IMR-90 (cell line): ENCODE data around the gene TSPEAR. TPM values are rescaled to one million over a fixed set of nuclear protein-coding genes. Genes with fewer than 3 reads are reported as not detected.

ENCODE experiments used
- ATAC-seq: fragments of 200-7000 bp; cut with Tn5 transposase; 2 replicates; pipeline ENCODE4 v1.9.1; 2020; ENCODE audit warnings: low read depth, mild to moderate bottlenecking, moderate library complexity
- BruUV-seq: library from RNA; stranded (reverse); fragments of 400-500 nt; replicated peaks from 2 replicates; lab custom pipeline; 2021; lab: Mats Ljungman, UMichigan
- CTCF ChIA-PET: fragments of 300-600 bp; formaldehyde crosslinking; extraction: SDS; loops from one replicate; lab custom pipeline; 2021; ENCODE audit warnings: antibody characterized with exemption; lab: Yijun Ruan, JAX
- POLR2A ChIA-PET: fragments of 300-600 bp; sonication (Branson Sonifier 250); formaldehyde crosslinking; loops from one replicate; lab custom pipeline; 2022; ENCODE audit warnings: antibody characterized with exemption; ENCODE audit not compliant: unreplicated experiment; lab: Charles Lee
- DNase-seq: peaks from one replicate; pipeline ENCODE4 v3.0.0; 2013
- H2AFZ ChIP-seq: replicated peaks from 2 replicates; pipeline ENCODE3; 2013; ENCODE audit warnings: low read length, mild to moderate bottlenecking; ENCODE audit not compliant: poor library complexity
- H2AK5ac ChIP-seq: 2 replicates; pipeline ENCODE4 v1.6.1; 2013; ENCODE audit warnings: low read depth, low read length, inconsistent platforms
- H2AK9ac ChIP-seq: replicated peaks from 2 replicates; pipeline ENCODE3; 2013; ENCODE audit warnings: mild to moderate bottlenecking, low read depth, low read length, moderate library complexity; ENCODE audit not compliant: poor library complexity
- H2BK120ac ChIP-seq: 2 replicates; pipeline ENCODE4 v1.6.1; 2013; ENCODE audit warnings: low read depth, low read length, inconsistent platforms
- H2BK15ac ChIP-seq: 3 replicates; pipeline ENCODE4 v1.6.1; 2013; ENCODE audit warnings: low read depth, low read length, inconsistent platforms
- H2BK20ac ChIP-seq: 2 replicates; pipeline ENCODE4 v1.6.1; 2013; ENCODE audit warnings: low read depth, mild to moderate bottlenecking, inconsistent platforms, low read length, moderate library complexity
- H2BK5ac ChIP-seq: 2 replicates; pipeline ENCODE4 v1.6.1; 2013; ENCODE audit warnings: mild to moderate bottlenecking, low read depth, low read length, inconsistent platforms; ENCODE audit not compliant: poor library complexity, severe bottlenecking
- H3K14ac ChIP-seq: replicated peaks from 2 replicates; pipeline ENCODE4 v1.6.1; 2013; ENCODE audit warnings: low read depth, low read length, inconsistent platforms
- H3K18ac ChIP-seq: 2 replicates; pipeline ENCODE4 v1.6.1; 2013; ENCODE audit warnings: low read depth, low read length, control low read depth
- H3K23ac ChIP-seq: 2 replicates; pipeline ENCODE4 v1.6.1; 2013; ENCODE audit warnings: low read depth, low read length, inconsistent platforms
- H3K27ac ChIP-seq: 2 replicates; pipeline ENCODE4 v1.5.1; 2013; ENCODE audit warnings: mild to moderate bottlenecking, control low read depth, low read length; ENCODE audit not compliant: insufficient read depth
- H3K27me3 ChIP-seq: 2 replicates; pipeline ENCODE4 v1.6.1; 2013; ENCODE audit warnings: low read length; ENCODE audit not compliant: control insufficient read depth, insufficient read depth
- H3K36me3 ChIP-seq: 2 replicates; pipeline ENCODE4 v1.6.1; 2013; ENCODE audit warnings: low read length, mixed read lengths; ENCODE audit not compliant: control insufficient read depth, insufficient read depth
- H3K4ac ChIP-seq: 2 replicates; pipeline ENCODE4 v1.6.1; 2013; ENCODE audit warnings: low read depth, low read length, inconsistent platforms
- H3K4me1 ChIP-seq: 2 replicates; pipeline ENCODE4 v1.6.1; 2013; ENCODE audit warnings: low read length, mixed read lengths; ENCODE audit not compliant: control insufficient read depth, insufficient read depth
- H3K4me2 ChIP-seq: 2 replicates; pipeline ENCODE4 v1.6.1; 2013; ENCODE audit warnings: low read depth, mild to moderate bottlenecking, control low read depth, low read length, moderate library complexity
- H3K4me3 ChIP-seq: 2 replicates; pipeline ENCODE4 v1.5.1; 2013; ENCODE audit warnings: low read depth, mild to moderate bottlenecking, control low read depth, low read length, moderate library complexity; ENCODE audit not compliant: insufficient read depth
- H3K56ac ChIP-seq: 2 replicates; pipeline ENCODE4 v1.6.1; 2013; ENCODE audit warnings: low read length, inconsistent platforms; ENCODE audit not compliant: insufficient read depth; ENCODE audit errors: extremely low read depth
- H3K79me1 ChIP-seq, 2 experiments: 2 replicates each; pipeline ENCODE4 v1.6.1; 2013; ENCODE audit warnings: low read length in 2 of 2, inconsistent platforms in 1 of 2, low read depth in 1 of 2
- H3K9ac ChIP-seq: 2 replicates; pipeline ENCODE4 v1.6.1; 2013; ENCODE audit warnings: low read depth, low read length, control low read depth
- H3K9me1 ChIP-seq: 2 replicates; pipeline ENCODE4 v1.6.1; 2013; ENCODE audit warnings: low read length, inconsistent platforms; ENCODE audit not compliant: insufficient read depth
- H3K9me3 ChIP-seq: 2 replicates; pipeline ENCODE4 v1.6.1; 2013; ENCODE audit warnings: low read length; ENCODE audit not compliant: control insufficient read depth, insufficient read depth
- H4K20me1 ChIP-seq: 2 replicates; pipeline ENCODE4 v1.6.1; 2013; ENCODE audit warnings: low read length, inconsistent platforms; ENCODE audit not compliant: insufficient read depth
- H4K5ac ChIP-seq: 2 replicates; pipeline ENCODE4 v1.6.1; 2013; ENCODE audit warnings: mild to moderate bottlenecking, low read depth, low read length, control low read depth
- H4K8ac ChIP-seq, 2 experiments: 2 replicates each; pipeline ENCODE4 v1.6.1; 2013; ENCODE audit warnings: low read depth in 2 of 2, low read length in 2 of 2, control low read depth in 1 of 2, inconsistent platforms in 1 of 2
- H4K91ac ChIP-seq: 2 replicates; pipeline ENCODE4 v1.6.1; 2013; ENCODE audit warnings: low read depth, low read length, inconsistent platforms; ENCODE audit not compliant: insufficient read depth
- BHLHE40 ChIP-seq: fragments of 150-350 bp; IDR thresholded peaks from 2 replicates; pipeline ENCODE4 v1.6.1; 2016; ENCODE audit warnings: mild to moderate bottlenecking, low read depth, low read length
- CEBPB ChIP-seq: IDR thresholded peaks from 2 replicates; pipeline ENCODE4 v1.6.1; 2012; ENCODE audit warnings: low read depth, low read length, improper control_type of control experiment
- CHD1 ChIP-seq: IDR thresholded peaks from 2 replicates; pipeline ENCODE4 v1.6.1; 2012; ENCODE audit warnings: low read depth, low read length, improper control_type of control experiment
- FOS ChIP-seq: fragments of 150-350 bp; IDR thresholded peaks from 2 replicates; pipeline ENCODE4 v1.6.1; 2016; ENCODE audit warnings: low read depth, low read length
- MAFK ChIP-seq: IDR thresholded peaks from 2 replicates; pipeline ENCODE4 v1.6.1; 2012; ENCODE audit warnings: low read depth, low read length, improper control_type of control experiment
- MAZ ChIP-seq: IDR thresholded peaks from 2 replicates; pipeline ENCODE4 v1.6.1; 2012; ENCODE audit warnings: low read depth, mild to moderate bottlenecking, low read length, improper control_type of control experiment, moderate library complexity, borderline replicate concordance
- MXI1 ChIP-seq: IDR thresholded peaks from 2 replicates; pipeline ENCODE4 v1.6.1; 2012; ENCODE audit warnings: low read depth, mild to moderate bottlenecking, low read length, moderate library complexity, borderline replicate concordance
- NFE2L2 ChIP-seq: fragments of 150-350 bp; IDR thresholded peaks from 2 replicates; pipeline ENCODE4 v1.6.1; 2016; ENCODE audit warnings: low read depth, mild to moderate bottlenecking, low read length
- POLR2A ChIP-seq: IDR thresholded peaks from 2 replicates; pipeline ENCODE4 v1.6.1; 2012; ENCODE audit warnings: mild to moderate bottlenecking, low read depth, low read length
- RAD21 ChIP-seq: IDR thresholded peaks from 2 replicates; pipeline ENCODE4 v1.6.1; 2012; ENCODE audit warnings: low read length, improper control_type of control experiment
- RCOR1 ChIP-seq: IDR thresholded peaks from 2 replicates; pipeline ENCODE4 v1.6.1; 2012; ENCODE audit warnings: mild to moderate bottlenecking, low read length, improper control_type of control experiment; ENCODE audit not compliant: insufficient replicate concordance
- RFX5 ChIP-seq: IDR thresholded peaks from 2 replicates; pipeline ENCODE4 v1.8.0; 2012; ENCODE audit warnings: low read depth, mild to moderate bottlenecking, low read length, moderate library complexity
- SMC3 ChIP-seq: fragments of 150-350 bp; IDR thresholded peaks from 2 replicates; pipeline ENCODE4 v1.6.1; 2016; ENCODE audit warnings: low read depth, mild to moderate bottlenecking, antibody characterized with exemption, low read length, moderate library complexity
- WGBS, 2 experiments: methylation state at CpG; one replicate each; pipeline versions ENCODE4 v1.1.5 to v1.1.7; 2013; ENCODE audit warnings: missing lambda C conversion rate in 2 of 2; ENCODE audit not compliant: insufficient read length in 1 of 2; ENCODE audit errors: extremely low coverage in 2 of 2; 5-methylcytosine and 5-hydroxymethylcytosine counted together
- dilution Hi-C: fragments of 300-500 bp; cut with HindIII; formaldehyde crosslinking; loops from one replicate; pipeline ENCODE4 v1.14.3; 2018; ENCODE audit warnings: low sequenced_read_pairs; ENCODE audit not compliant: unreplicated experiment
- in situ Hi-C: fragments of 300-500 bp; cut with MboI; formaldehyde crosslinking; loops from 3 replicates; pipeline ENCODE4 v1.14.3; 2019; ENCODE audit warnings: low sequenced_read_pairs, inconsistent platforms, mixed read lengths
- intact Hi-C: fragments of 100-400 bp; cut with micrococcal nuclease; formaldehyde crosslinking; loops from 2 replicates; pipeline ENCODE4 v1.10.0; 2022
- polyA plus RNA-seq, 3 experiments: library from polyadenylated mRNA; depleted of rRNA; stranded (reverse); fragments of >200 nt; gene quantifications; 2 replicates each; pipeline ENCODE4 v1.2.3, GENCODE V29; 2012; ENCODE audit warnings: low replicate concordance in 1 of 3
- total RNA-seq: library from RNA; depleted of rRNA; stranded (reverse); fragments of >200 nt; gene quantifications from 2 replicates; pipeline ENCODE4 v1.2.3, GENCODE V29; 2012
- TF ChIP-seq, protein P1 (sequence below): fragments of 150-350 bp; IDR thresholded peaks from 2 replicates; pipeline ENCODE4 v1.6.1; 2017; ENCODE audit warnings: mild to moderate bottlenecking, antibody characterized with exemption, low read length, low read depth
- TF ChIP-seq, protein P2 (sequence below): conservative IDR thresholded peaks from 2 replicates; pipeline ENCODE4 v1.5.1; 2012; ENCODE audit warnings: mild to moderate bottlenecking, low read depth, low read length, improper control_type of control experiment
- TF ChIP-seq, protein P3 (sequence below): fragments of 150-350 bp; IDR thresholded peaks from 2 replicates; pipeline ENCODE4 v1.6.1; 2016; ENCODE audit warnings: low read depth, mild to moderate bottlenecking, low read length, moderate library complexity, borderline replicate concordance

Gene TSPEAR
- total and polyA plus RNA-seq, 2 of the 4 experiments (the other 2 are of a cell fraction): not detected

DNA sequence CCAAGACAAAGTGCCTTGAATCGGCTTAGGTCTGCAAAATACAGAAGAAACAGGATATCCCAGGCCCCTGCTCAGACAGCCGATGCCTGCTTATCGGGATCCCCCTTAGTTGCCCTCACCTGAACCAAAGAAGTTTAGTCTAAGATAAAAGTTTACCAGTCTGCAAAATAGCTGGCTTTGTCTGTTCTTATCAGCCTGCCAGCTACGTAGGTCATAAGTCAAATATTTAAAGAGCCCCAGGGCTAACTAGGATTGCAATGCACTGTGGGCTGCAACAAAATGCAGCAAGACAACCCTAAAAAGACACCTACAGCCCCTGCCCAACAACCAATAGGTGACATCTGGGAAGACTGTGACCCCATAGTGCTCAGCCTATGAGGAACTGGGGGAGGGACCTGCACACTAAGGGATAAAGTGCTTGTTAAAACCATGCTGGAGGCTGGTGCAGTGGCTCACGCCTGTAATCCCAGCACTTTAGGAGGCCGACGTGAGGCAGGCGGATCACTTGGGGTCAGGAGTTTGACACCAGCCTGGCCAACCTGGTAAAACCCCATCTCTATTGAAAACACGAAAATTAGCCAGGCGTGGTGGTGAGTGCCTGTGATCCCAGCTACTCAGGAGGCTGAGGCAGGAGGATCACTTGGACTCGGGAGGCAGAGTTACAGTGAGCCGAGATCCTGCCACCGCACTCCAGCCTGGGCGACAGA lies 228.6 kb downstream of the TSPEAR start:
- intact Hi-C loops: loop anchor here (10.0 kb wide), 1 partner anchor 148 kb away; the partner anchor contains the start of gene CFAP410
- no peak overlapping the region for H3K56ac ChIP-seq
- POLR2A ChIA-PET: interaction anchor here (0.6 kb wide), 1 partner anchor 186 kb away, joined by 4 read pairs; no protein-coding TSS in a partner anchor
- no peak overlapping the region for H2BK5ac ChIP-seq
- no peak overlapping the region for H3K9ac ChIP-seq
- in situ Hi-C loops: no loop called here
- no peak overlapping the region for H3K23ac ChIP-seq
- no peak for DNase-seq
- ATAC-seq: no peak
- no peaks in the 10 kb centered on the region for H4K20me1 ChIP-seq
- no peak overlapping the region for H2AK5ac ChIP-seq
- 80% methylated on average over 1 of the region's 14 CpGs; no CpG with 5 or more reads in 1 of the 2 experiments for WGBS, 2 experiments
- no peak overlapping the region for H3K4me3 ChIP-seq
- no peak overlapping the region for H3K27ac ChIP-seq
- CTCF ChIA-PET: no interaction called here
- no peak overlapping the region for H4K5ac ChIP-seq
- peaks cover 8% of the 10 kb centered on the region for H3K27me3 ChIP-seq
- no peak overlapping the region for H3K14ac ChIP-seq
- dilution Hi-C loops: no loop called here
- no peak overlapping the region for H4K8ac ChIP-seq
- no peak overlapping the region for H3K4ac ChIP-seq
- no TSS peak for BruUV-seq
- H2BK120ac ChIP-seq: no peak overlapping the region
- no peak overlapping the region for H2BK20ac ChIP-seq
- H2BK15ac ChIP-seq: no peak overlapping the region
- H3K36me3 ChIP-seq: no peaks in the 10 kb centered on the region
- no peak overlapping the region for H4K91ac ChIP-seq
- H3K9me1 ChIP-seq: no peaks in the 10 kb centered on the region
- no peak overlapping the region for H2AK9ac ChIP-seq
- no peak overlapping the region for H3K18ac ChIP-seq
- H3K4me2 ChIP-seq: no peak overlapping the region
- TF ChIP-seq RCOR1: no peak
- TF ChIP-seq CHD1: no peak
- TF ChIP-seq, protein P1, sequence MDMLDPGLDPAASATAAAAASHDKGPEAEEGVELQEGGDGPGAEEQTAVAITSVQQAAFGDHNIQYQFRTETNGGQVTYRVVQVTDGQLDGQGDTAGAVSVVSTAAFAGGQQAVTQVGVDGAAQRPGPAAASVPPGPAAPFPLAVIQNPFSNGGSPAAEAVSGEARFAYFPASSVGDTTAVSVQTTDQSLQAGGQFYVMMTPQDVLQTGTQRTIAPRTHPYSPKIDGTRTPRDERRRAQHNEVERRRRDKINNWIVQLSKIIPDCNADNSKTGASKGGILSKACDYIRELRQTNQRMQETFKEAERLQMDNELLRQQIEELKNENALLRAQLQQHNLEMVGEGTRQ: no peak
- TF ChIP-seq, protein P2, sequence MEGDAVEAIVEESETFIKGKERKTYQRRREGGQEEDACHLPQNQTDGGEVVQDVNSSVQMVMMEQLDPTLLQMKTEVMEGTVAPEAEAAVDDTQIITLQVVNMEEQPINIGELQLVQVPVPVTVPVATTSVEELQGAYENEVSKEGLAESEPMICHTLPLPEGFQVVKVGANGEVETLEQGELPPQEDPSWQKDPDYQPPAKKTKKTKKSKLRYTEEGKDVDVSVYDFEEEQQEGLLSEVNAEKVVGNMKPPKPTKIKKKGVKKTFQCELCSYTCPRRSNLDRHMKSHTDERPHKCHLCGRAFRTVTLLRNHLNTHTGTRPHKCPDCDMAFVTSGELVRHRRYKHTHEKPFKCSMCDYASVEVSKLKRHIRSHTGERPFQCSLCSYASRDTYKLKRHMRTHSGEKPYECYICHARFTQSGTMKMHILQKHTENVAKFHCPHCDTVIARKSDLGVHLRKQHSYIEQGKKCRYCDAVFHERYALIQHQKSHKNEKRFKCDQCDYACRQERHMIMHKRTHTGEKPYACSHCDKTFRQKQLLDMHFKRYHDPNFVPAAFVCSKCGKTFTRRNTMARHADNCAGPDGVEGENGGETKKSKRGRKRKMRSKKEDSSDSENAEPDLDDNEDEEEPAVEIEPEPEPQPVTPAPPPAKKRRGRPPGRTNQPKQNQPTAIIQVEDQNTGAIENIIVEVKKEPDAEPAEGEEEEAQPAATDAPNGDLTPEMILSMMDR: no peak
- no peak for TF ChIP-seq CEBPB
- TF ChIP-seq RFX5: no peak
- TF ChIP-seq MXI1: no peak
- TF ChIP-seq NFE2L2: no peak
- TF ChIP-seq, protein P3, sequence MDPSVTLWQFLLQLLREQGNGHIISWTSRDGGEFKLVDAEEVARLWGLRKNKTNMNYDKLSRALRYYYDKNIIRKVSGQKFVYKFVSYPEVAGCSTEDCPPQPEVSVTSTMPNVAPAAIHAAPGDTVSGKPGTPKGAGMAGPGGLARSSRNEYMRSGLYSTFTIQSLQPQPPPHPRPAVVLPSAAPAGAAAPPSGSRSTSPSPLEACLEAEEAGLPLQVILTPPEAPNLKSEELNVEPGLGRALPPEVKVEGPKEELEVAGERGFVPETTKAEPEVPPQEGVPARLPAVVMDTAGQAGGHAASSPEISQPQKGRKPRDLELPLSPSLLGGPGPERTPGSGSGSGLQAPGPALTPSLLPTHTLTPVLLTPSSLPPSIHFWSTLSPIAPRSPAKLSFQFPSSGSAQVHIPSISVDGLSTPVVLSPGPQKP: no peak
- TF ChIP-seq FOS: no peak
- TF ChIP-seq BHLHE40: no peak
- no peak for TF ChIP-seq RAD21
- no peak for TF ChIP-seq MAZ
- TF ChIP-seq SMC3: no peak
- TF ChIP-seq POLR2A: no peak
- no peak for TF ChIP-seq MAFK
- H3K9me3 ChIP-seq: no peaks in the 10 kb centered on the region
- no peak overlapping the region for H2AFZ ChIP-seq
- no peaks in the 10 kb centered on the region for H3K79me1 ChIP-seq
- no peaks in the 10 kb centered on the region for H3K4me1 ChIP-seq
